NCI-H226 (cell line): Measurements from ENCODE around the gene UBE2J2.

Experiments used
- DNase-seq: peaks from one replicate; pipeline ENCODE4 v3.0.0-alpha.2; 2015

The UBE2J2 gene

GRCh38 chr1:1206966-1207531, 66.6 kb downstream of the UBE2J2 start:
- no peak for DNase-seq

GRCh38 chr1:1206376-1206965, 67.2 kb downstream of the UBE2J2 start, which contains the start of gene TNFRSF18:
TNFRSF18 (minus strand) TSS chr1:1206592; CDS start chr1:1206571, 21 bp downstream.
- DNase-seq, result no peak

- DNase-seq, result no peak
Measured at GRCh38 chr1:1205769-1206375, 67.8 kb downstream of the UBE2J2 start.

- no peak for DNase-seq
Measured at GRCh38 chr1:1204998-1205768, 68.5 kb downstream of the UBE2J2 start.

- no peak for DNase-seq
Measured at GRCh38 chr1:1204425-1204920, 69.2 kb downstream of the UBE2J2 start.
